K562 (cell line): ENCODE measurements around the gene AHI1. TPM values are rescaled to one million over a fixed set of nuclear protein-coding genes. Genes with fewer than 3 reads are reported as not detected.
A peak's percentile ranks its signal among the peaks of the same experiment; 100 is the strongest.

Source experiments
- ATAC-seq: fragments of 200-7000 bp; cut with Tn5 transposase; 3 replicates; pipeline ENCODE4 v1.9.1; 2020; ENCODE audit warnings: moderate library complexity
- BruUV-seq: library from RNA; stranded (reverse); fragments of 400-500 nt; replicated peaks from 2 replicates; lab custom pipeline; 2021; lab: Mats Ljungman, UMichigan
- CTCF ChIA-PET: fragments of 300-600 bp; formaldehyde crosslinking; extraction: SDS; loops from one replicate; lab custom pipeline; 2021; ENCODE audit warnings: low intra/inter-chr PET ratio; lab: Yijun Ruan, JAX
- POLR2A ChIA-PET: fragments of 300-600, 350-650 bp; sonication (Branson Sonifier 250); formaldehyde crosslinking; extraction: SDS; loops from one replicate; lab custom pipeline; 2021; ENCODE audit warnings: antibody characterized with exemption, inconsistent platforms; lab: Yijun Ruan, JAX
- DNase-seq, 4 experiments: peaks; one replicate each; pipeline versions ENCODE4 v3.0.0 to v3.0.0-alpha.2; 2011 to 2018; ENCODE audit warnings: low spot score in 3 of 4, mixed read lengths in 3 of 4; ENCODE audit errors: extremely low read depth in 1 of 4
- FAIRE-seq: peaks from 2 replicates; lab custom pipeline; 2011; peaks lifted over from hg19 to GRCh38; lab: Jason Lieb, UNC
- H2AFZ ChIP-seq: 2 replicates; pipeline ENCODE4 v1.6.0; 2011; ENCODE audit warnings: low read depth, low read length, control low read depth, inconsistent platforms
- H3K27ac ChIP-seq: fragments of 200-600 bp; 3 replicates; pipeline ENCODE4 v1.8.0; 2011; ENCODE audit warnings: low read depth, mild to moderate bottlenecking, control low read depth, inconsistent platforms, low read length, moderate library complexity, mixed read lengths; ENCODE audit errors: extremely low read depth
- H3K27me3 ChIP-seq, 2 experiments: fragments of 300-600 bp in 1 of 2; 2 replicates in 1 of 2; 3 replicates in 1 of 2; pipeline versions ENCODE4 v1.6.0 to v1.8.0; 2011; ENCODE audit warnings: inconsistent platforms in 2 of 2, low read length in 2 of 2, mild to moderate bottlenecking in 1 of 2, mixed read lengths in 1 of 2, moderate library complexity in 1 of 2; ENCODE audit not compliant: control insufficient read depth in 2 of 2, insufficient read depth in 2 of 2
- H3K36me3 ChIP-seq: fragments of 300-600 bp; 3 replicates; pipeline ENCODE4 v1.8.0; 2011; ENCODE audit warnings: mild to moderate bottlenecking, low read length, inconsistent platforms; ENCODE audit not compliant: control insufficient read depth, insufficient read depth
- H3K4me1 ChIP-seq, 2 experiments: fragments of 200-600 bp in 1 of 2; replicated peaks in 1 of 2; 2 replicates in 1 of 2; 3 replicates in 1 of 2; pipeline versions ENCODE4 v1.5.1 to v1.8.0; 2011; ENCODE audit warnings: inconsistent platforms in 2 of 2, low read length in 2 of 2, mild to moderate bottlenecking in 1 of 2, mixed read lengths in 1 of 2, moderate library complexity in 1 of 2; ENCODE audit not compliant: control insufficient read depth in 2 of 2, insufficient read depth in 2 of 2
- H3K4me2 ChIP-seq: 2 replicates; pipeline ENCODE4 v1.6.1; 2011; ENCODE audit warnings: low read length, control low read depth, inconsistent platforms, mixed read lengths; ENCODE audit not compliant: insufficient read depth
- H3K4me3 ChIP-seq: fragments of 200-600 bp; sonication (generic), shearing (Covaris generic); 2 replicates; pipeline ENCODE4 v1.5.1; 2016; ENCODE audit warnings: control low read depth, inconsistent platforms
- H3K79me2 ChIP-seq: fragments of 200-600 bp; 3 replicates; pipeline ENCODE4 v1.8.0; 2011; ENCODE audit warnings: low read length, inconsistent platforms; ENCODE audit not compliant: control insufficient read depth, insufficient read depth
- H3K9ac ChIP-seq, 2 experiments: 2 replicates each; pipeline versions ENCODE4 v1.6.0 to v1.6.1; 2011; ENCODE audit warnings: low read depth in 2 of 2, low read length in 2 of 2, control low read depth in 1 of 2, inconsistent platforms in 1 of 2, mild to moderate bottlenecking in 1 of 2, mixed read lengths in 1 of 2; ENCODE audit not compliant: insufficient read depth in 1 of 2
- H3K9me1 ChIP-seq: one replicate; pipeline ENCODE4 v1.6.0; 2011; ENCODE audit warnings: inconsistent platforms, mild to moderate bottlenecking, low read length, moderate library complexity; ENCODE audit not compliant: control insufficient read depth, insufficient read depth
- H3K9me3 ChIP-seq: replicated peaks from 2 replicates; pipeline ENCODE4 v1.5.1; 2011; ENCODE audit warnings: low read depth, low read length, inconsistent platforms; ENCODE audit not compliant: control insufficient read depth, insufficient read depth
- H4K20me1 ChIP-seq: replicated peaks from 2 replicates; pipeline ENCODE4 v1.6.1; 2011; ENCODE audit warnings: low read length, inconsistent platforms, mixed read lengths; ENCODE audit not compliant: control insufficient read depth, insufficient read depth
- ATF3 ChIP-seq, 2 experiments: fragments of 450-650 bp in 1 of 2; sonication (generic) in 1 of 2; formaldehyde crosslinking in 1 of 2; IDR thresholded peaks in 1 of 2; conservative IDR thresholded peaks in 1 of 2; 2 replicates each; pipeline versions ENCODE4 v1.6.1 to v1.8.1; 2016 to 2023; ENCODE audit warnings: mild to moderate bottlenecking in 2 of 2, moderate library complexity in 2 of 2, inconsistent platforms in 1 of 2, missing genetic modification reagents in 1 of 2
- FOXJ2 ChIP-seq: fragments of 200-800 bp; sonication (Bioruptor generic); IDR thresholded peaks from 2 replicates; pipeline ENCODE4 v1.6.1; 2016; ENCODE audit warnings: missing genetic modification characterization, missing compliant biosample characterization
- HDGF ChIP-seq: fragments of 450-650 bp; IDR thresholded peaks from 2 replicates; pipeline ENCODE4 v1.6.1; 2016
- HMGN3 ChIP-seq: IDR thresholded peaks from 2 replicates; pipeline ENCODE4 v1.6.1; 2011; ENCODE audit warnings: borderline replicate concordance, low read depth, mild to moderate bottlenecking, mixed read lengths, low read length; ENCODE audit not compliant: insufficient read length; ENCODE audit errors: extremely low read depth
- LEF1 ChIP-seq: fragments of 450-650 bp; IDR thresholded peaks from 2 replicates; pipeline ENCODE4 v1.6.1; 2016; ENCODE audit warnings: mild to moderate bottlenecking
- NR2C2 ChIP-seq, 2 experiments: fragments of 200-800 bp in 1 of 2; sonication (Bioruptor generic) in 1 of 2; sonication (generic) in 1 of 2; formaldehyde crosslinking in 1 of 2; IDR thresholded peaks; 2 replicates each; pipeline versions ENCODE4 v1.6.1 to v1.8.0; 2016 to 2022; ENCODE audit warnings: mild to moderate bottlenecking in 1 of 2, missing compliant biosample characterization in 1 of 2, missing genetic modification characterization in 1 of 2, missing genetic modification reagents in 1 of 2
- SNRNP70 ChIP-seq: fragments of 200-400 bp; formaldehyde crosslinking; optimal IDR thresholded peaks from 2 replicates; pipeline ENCODE3; 2017; ENCODE audit warnings: low read depth, low read length
- STAT5A ChIP-seq: IDR thresholded peaks from 2 replicates; pipeline ENCODE4 v1.6.1; 2012; ENCODE audit warnings: low read length, inconsistent platforms, borderline replicate concordance
- TCF15 ChIP-seq: fragments of 250-450 bp; sonication (Bioruptor Pico); IDR thresholded peaks from 2 replicates; pipeline ENCODE4 v1.8.0; 2022; ENCODE audit warnings: moderate library complexity, mild to moderate bottlenecking, inconsistent platforms
- ZBTB8A ChIP-seq: fragments of 450-650 bp; IDR thresholded peaks from 2 replicates; pipeline ENCODE4 v1.6.1; 2018; ENCODE audit warnings: mild to moderate bottlenecking, moderate library complexity; ENCODE audit not compliant: partially characterized antibody
- ZFP36 ChIP-seq: fragments of 150-350 bp; IDR thresholded peaks from 2 replicates; pipeline ENCODE4 v1.6.1; 2018; ENCODE audit warnings: low read length, low read depth; ENCODE audit not compliant: partially characterized antibody
- ZKSCAN8 ChIP-seq: fragments of 200-800 bp; sonication (Bioruptor generic); IDR thresholded peaks from 2 replicates; pipeline ENCODE4 v1.6.1; 2016; ENCODE audit warnings: missing genetic modification characterization, missing compliant biosample characterization
- ZNF384 ChIP-seq: IDR thresholded peaks from 2 replicates; pipeline ENCODE4 v1.6.1; 2012; ENCODE audit warnings: low read depth, low read length, improper control_type of control experiment
- ZNF668 ChIP-seq: fragments of 250-450 bp; sonication (Bioruptor Pico); IDR thresholded peaks from 2 replicates; pipeline ENCODE4 v1.8.0; 2022; ENCODE audit warnings: mild to moderate bottlenecking, inconsistent platforms
- WGBS: fragments of 100-300 bp; shearing (Covaris generic); methylation state at CpG from one replicate; pipeline ENCODE4 v1.1.6; 2016; ENCODE audit warnings: low coverage, mixed read lengths; ENCODE audit not compliant: insufficient coverage; ENCODE audit errors: missing lambda C conversion rate; 5-methylcytosine and 5-hydroxymethylcytosine counted together
- in situ Hi-C: fragments of 300-500 bp; cut with MboI; formaldehyde crosslinking; loops from 4 replicates; pipeline ENCODE4 v1.15.0; 2018; ENCODE audit warnings: inconsistent platforms, mixed read lengths
- intact Hi-C: fragments of 100-400 bp; cut with micrococcal nuclease; formaldehyde crosslinking; loops from 2 replicates; pipeline ENCODE4 v1.14.2; 2022
- polyA plus RNA-seq, 8 experiments: library from polyadenylated mRNA; depleted of rRNA in 4 of 8; stranded (reverse) in 5 of 8; unstranded in 3 of 8; fragments of >200 nt; fragmentation: Nextera tagmentation in 2 of 8; fragmentation: Illumina TruSeq in 1 of 8; extraction: Ambion mirVana in 2 of 8; extraction: Trizol in 1 of 8; gene quantifications; 2 replicates each; pipeline versions ENCODE4 v1.2.1 to v1.2.3, GENCODE V29; 2011 to 2014; ENCODE audit warnings: inconsistent platforms in 1 of 8, missing spikeins in 1 of 8
- total RNA-seq, 7 experiments: library from RNA; depleted of rRNA in 6 of 7; stranded (reverse); fragments of >200 nt in 6 of 7; fragmentation: Illumina TruSeq in 2 of 7; extraction: Trizol in 2 of 7; gene quantifications; 2 replicates each; pipeline versions ENCODE4 v1.2.1 to v1.2.3, GENCODE V29; 2011 to 2021; ENCODE audit warnings: low replicate concordance in 1 of 7

The AHI1 gene
- total and polyA plus RNA-seq, 9 of the 15 experiments (the other 6 are each of a cell fraction or from before 2014, with no cell fraction given) = 24.7 to 54.9 (median 32.2) TPM

- no TSS peak for BruUV-seq
- FAIRE-seq (no peak), ATAC-seq (no peak), DNase-seq (no peak)
- CTCF ChIA-PET = interaction anchor here (0.6 kb wide), 1 partner anchor 13 kb away, joined by 3 read pairs; no protein-coding TSS in a partner anchor
- Histone ChIP-seq H3K4me1 (peaks cover under 1 to 30% of the 10 kb centered on the region in 2 experiments; a peak in 4 of 5 replicates), H2AFZ (no peak overlapping the region), H3K27ac (peak overlapping the region; percentile 18; the same call in 1 of the 3 replicates), H3K9me3 (peaks cover 3% of the 10 kb centered on the region; the same call in 1 of the 2 replicates), H3K9me1 (no peaks in the 10 kb centered on the region), H3K4me2 (no peak overlapping the region), H3K9ac (no peak overlapping the region), H3K27me3 (no peaks in the 10 kb centered on the region), H3K36me3 (peaks cover 7% of the 10 kb centered on the region; the same call in 2 of the 3 replicates), H4K20me1 (no peaks in the 10 kb centered on the region), H3K4me3 (no peak overlapping the region), H3K79me2 (no peaks in the 10 kb centered on the region)
- POLR2A ChIA-PET = interaction anchor here (0.6 to 1.0 kb wide), 2 partner anchors 22 to 23 kb away, joined by 3 read pairs; no protein-coding TSS in a partner anchor
- intact Hi-C loops = no loop called here
- in situ Hi-C loops = no loop called here
- TF ChIP-seq HDGF (no peak), FOXJ2 (tag) (0 out of 2 replicates have a peak, but pooled peaks have one; percentile 17)
- TF ChIP-seq, all 486 proteins: peak for 1
Measured at GRCh38 chr6:135300576-135300975, 197.0 kb downstream of the AHI1 start.

- Histone ChIP-seq H2AFZ (peak overlapping the region; percentile 26; the same call in 1 of the 2 replicates), H3K9ac (no peak overlapping the region), H4K20me1 (no peaks in the 10 kb centered on the region), H3K4me1 (peaks cover 0 to 19% of the 10 kb centered on the region in 2 experiments; a peak in 3 of 5 replicates), H3K27ac (peak overlapping the region; percentile 9; the same call in 2 of the 3 replicates), H3K9me1 (no peaks in the 10 kb centered on the region), H3K4me3 (no peak overlapping the region), H3K27me3 (no peaks in the 10 kb centered on the region), H3K4me2 (no peak overlapping the region), H3K9me3 (peaks cover 5% of the 10 kb centered on the region), H3K36me3 (peaks cover 10% of the 10 kb centered on the region; the same call in 2 of the 3 replicates), H3K79me2 (no peaks in the 10 kb centered on the region)
- 4% methylated on average over 2 of the region's 2 CpGs for WGBS
- ChIA-PET CTCF (no interaction called here), POLR2A (no interaction called here)
- FAIRE-seq (peak; percentile 75), DNase-seq (peak; percentile 60 to 80 (median 64)), ATAC-seq (peak; percentile 91)
- no TSS peak for BruUV-seq
- intact Hi-C loops = no loop called here
- in situ Hi-C loops = no loop called here
- TF ChIP-seq ZNF384 (no peak), NR2C2 (CRISPR knock-in tag; IDR thresholded peaks at IDR 0.05) (no peak), NR2C2 (tag; IDR thresholded peaks at IDR 0.05) (no peak), ATF3 (IDR thresholded peaks at IDR 0.05) (0 out of 2 replicates have a peak, but pooled peaks have one; percentile 40), ATF3 (CRISPR knock-in tag; conservative IDR thresholded peaks at IDR 0.05) (no peak), ZBTB8A (no peak), HMGN3 (no peak), SNRNP70 (no peak), ZFP36 (no peak), LEF1 (peak; percentile 67), TCF15 (CRISPR knock-in tag) (no peak), ZKSCAN8 (CRISPR knock-in tag) (no peak), STAT5A (0 out of 2 replicates have a peak, but pooled peaks have one; percentile 34), ZNF668 (CRISPR knock-in tag) (no peak)
Measured at GRCh38 chr6:135299256-135299655, 198.3 kb downstream of the AHI1 start.
